GM18498 (cell line): ENCODE data around the gene H6PD.

Experiments used
- ATAC-seq: cut with Tn5 transposase; IDR thresholded peaks from one replicate; pipeline ENCODE4 v1.9.1; 2021; ENCODE audit warnings: mild to moderate bottlenecking, moderate library complexity; ENCODE audit not compliant: unreplicated experiment

H6PD gene

DNA sequence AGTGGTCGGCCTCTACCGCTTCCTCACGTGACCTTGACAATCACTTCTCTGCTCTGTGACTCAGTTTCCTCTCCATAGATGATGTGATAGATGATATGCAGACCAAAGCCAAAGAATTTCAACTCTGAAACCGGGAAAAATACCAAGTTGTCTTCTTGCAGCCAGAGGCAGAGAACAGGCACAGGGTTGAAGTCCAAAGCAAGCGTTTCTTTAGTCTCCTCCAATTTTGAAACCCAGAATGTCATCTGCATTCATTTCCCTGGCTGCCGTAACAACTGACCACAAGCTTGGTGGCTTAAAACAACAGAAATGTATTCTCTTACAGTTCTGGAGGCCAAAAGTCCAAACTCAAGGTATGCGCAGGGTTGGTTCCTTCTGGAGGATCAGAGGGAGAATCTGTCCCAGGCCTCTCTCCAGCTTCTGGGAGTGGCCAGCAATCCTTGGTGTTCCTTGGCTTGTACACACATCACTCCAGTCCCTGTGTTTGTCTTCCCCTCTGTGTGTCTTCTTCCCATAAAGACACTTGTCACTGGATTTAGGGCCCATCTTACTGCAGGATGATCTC lies 30.3 kb upstream of the H6PD start:
- ATAC-seq, result no peak

DNA sequence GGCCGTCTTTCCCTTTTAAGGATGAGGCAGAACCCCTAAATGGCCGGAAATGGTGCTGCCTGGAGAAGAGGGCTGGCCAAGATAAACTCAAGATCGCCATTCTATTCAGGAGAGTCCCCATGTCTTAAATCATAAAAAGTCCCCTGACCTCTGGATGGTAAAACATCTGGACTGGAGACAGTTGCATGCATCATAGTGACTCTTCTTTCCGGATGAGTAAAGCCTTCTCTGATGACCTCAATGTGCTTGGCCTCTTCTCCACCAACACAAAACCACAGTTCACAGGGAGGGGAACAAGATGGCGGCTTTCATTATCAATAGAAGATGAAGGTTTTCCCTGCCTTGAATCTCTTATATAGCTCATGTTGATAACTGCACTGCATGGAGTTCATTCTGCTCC lies 27.5 kb upstream of the H6PD start:
- no peak for ATAC-seq

DNA sequence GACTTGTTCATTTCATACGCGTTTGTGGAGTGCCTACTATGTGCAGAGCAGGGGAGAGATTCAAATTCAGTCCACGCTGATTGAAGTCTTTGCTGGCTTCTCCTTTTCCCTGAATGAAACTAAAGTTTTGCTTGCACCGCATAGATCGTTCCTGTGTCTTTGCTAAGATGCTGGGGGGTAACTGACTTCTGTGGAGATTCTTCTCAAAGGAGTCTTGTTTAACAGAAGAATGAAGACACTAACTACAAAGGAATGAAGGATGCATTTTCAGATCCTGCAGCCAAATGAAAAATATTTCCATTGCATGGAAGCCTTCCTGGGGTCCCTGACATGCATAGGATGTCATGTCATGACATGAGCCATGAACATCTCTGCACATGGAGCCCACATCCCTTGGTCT lies 26.9 kb upstream of the H6PD start:
- no peak for ATAC-seq

DNA sequence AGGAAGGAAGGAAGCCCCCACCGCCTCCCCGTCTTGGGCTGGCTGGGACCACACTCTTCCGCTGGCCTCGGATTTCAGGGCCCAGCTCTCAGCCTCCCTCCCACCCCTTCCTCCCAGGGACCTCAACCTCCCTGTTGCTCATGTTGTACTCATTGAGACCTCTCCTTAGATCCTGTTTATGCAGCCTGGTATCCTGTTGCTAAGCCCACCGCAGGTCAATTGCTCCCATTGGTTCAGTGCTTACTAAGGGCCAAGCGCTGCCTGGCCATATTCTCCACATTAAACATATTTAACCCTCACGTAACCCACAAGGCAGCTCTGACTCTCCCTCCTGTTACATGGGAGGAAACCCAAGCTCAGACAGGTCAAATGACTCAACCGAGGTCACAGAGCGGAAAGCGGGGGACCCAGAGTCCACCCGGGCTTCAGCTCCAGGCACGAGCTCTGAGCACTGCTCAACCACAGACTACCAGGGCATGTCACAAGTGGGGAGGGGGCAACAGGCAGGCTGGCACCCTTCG lies 23.2 kb upstream of the H6PD start:
- no peak for ATAC-seq

DNA sequence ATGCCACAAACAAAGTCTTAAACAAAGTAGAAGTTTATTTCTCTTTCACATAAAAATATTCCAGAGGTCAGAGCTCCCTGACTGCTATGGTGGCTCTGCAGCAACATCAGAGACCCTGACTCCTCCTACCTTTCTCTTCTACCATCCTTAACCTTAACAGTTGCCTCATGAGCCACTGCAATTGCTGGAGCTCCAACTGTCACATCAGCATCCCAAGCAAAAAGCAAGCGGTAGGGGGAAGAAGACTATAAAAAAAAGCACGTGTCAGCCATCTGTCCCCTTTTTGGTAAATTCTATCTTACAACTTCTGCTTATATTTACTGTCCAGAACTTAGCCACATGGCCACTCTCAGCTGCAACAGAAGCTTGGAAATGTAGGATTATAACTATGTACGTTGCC lies 21.8 kb upstream of the H6PD start:
- ATAC-seq, result no peak

DNA sequence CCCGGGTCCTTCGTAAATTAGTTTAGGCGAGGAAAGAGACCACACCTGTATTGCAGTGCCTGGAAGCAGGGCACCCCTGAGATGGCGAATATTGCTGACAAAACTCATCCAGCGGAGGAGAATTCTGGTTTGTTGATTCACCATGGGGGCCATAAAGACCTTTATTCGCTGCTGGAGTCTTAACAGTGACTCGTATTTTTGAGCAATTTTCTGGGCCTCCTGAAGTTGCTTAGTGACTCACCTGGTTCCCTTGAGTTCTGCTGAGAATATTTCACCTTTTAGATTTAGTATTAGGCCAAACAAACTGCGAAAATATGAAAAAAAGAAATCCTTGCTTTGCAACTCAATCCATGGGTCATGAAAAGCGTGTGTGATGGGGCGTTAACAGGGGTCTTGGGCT lies 20.6 kb upstream of the H6PD start:
- no peak for ATAC-seq

DNA sequence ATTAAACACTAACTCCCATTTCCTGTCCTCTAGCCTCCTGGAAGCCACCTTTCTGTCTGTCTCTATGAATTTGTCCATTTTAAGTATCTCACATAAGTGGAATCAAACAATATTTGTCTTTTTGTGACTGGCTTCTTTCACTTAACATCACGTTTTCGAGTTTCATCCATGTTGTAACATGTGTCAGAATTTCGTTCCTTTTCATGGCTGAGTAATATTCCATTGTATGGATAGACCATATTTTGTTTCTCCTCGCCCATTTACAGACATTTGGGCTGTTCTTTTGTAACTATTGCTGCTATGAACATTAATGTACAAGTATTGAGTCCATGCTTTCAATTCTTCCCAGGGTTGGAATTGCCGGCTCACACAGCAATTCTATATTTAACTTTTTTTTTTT lies 15.7 kb upstream of the H6PD start:
- ATAC-seq, result no peak

DNA sequence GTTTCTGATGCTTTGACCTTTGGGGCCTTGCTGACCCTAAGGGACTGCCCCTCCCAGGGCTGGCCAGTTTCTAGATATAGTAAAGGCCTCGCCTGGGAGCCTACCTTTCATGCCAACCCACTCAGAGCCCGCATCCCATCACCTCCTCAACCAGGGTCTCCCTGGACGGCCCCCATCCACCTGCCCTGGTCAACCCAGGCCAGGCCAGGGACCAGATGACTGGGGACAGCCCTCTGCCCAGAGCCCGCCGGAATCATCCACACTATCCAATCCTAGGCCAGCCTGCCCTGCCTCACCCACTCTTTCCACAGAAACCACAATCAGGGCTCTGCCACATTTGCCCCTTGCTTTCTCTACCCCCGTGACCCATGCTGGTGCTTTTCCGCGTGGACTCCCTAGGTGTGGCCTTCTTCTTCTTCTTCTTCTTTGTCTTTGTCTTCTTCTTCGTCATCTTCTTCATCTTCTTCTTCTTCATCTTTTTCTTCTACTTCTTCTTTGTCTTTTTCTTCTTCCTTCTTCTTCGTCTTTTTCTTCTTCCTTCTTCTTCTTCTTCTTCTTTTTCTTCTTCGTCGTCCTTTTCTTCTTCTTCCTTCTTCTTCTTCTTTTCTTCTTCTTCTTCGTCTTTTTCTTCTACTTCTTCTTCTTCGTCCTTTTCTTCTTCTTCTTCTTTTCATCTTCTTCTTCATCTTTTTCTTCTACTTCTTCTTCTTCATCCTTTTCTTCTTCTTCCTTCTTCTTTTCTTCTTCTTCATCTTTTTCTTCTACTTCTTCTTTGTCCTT lies 11.5 kb upstream of the H6PD start:
- ATAC-seq, result no peak

DNA sequence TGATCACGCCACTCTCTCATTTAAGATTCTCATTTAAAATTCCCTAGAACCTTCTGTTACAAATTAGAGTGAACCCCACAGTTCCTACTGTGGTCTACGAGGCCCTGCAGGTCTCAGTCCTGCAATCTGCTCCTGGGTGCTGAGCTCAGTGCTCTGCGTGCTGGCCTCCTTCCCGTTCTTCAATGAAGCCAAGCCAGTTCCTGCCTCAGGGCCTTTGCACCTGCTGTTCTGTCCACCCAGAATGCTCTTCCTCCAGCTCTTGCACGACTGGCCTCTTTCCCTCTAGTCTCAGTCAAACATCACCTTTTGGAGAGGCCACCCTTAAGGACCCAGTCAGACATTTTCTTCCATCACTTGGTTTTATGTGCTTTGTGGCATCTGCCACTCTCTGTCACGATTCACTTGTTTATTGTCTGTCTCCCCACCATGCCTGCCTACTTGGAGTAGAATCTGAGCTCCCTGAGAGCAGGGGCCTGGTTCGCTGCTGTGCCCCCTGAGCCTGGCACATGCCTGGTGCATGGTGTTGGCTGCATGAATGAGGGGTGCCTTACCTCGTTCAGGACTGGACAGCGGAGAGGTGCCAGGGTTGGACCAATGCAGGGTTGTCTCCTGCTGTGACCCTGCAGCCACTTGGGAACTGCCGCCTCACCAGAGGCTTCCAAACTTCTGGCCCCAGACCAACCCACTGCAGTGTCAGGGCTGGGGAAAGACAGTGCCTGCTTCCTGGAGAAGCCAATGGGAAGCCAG lies 9.7 kb upstream of the H6PD start:
- ATAC-seq, result no peak

DNA sequence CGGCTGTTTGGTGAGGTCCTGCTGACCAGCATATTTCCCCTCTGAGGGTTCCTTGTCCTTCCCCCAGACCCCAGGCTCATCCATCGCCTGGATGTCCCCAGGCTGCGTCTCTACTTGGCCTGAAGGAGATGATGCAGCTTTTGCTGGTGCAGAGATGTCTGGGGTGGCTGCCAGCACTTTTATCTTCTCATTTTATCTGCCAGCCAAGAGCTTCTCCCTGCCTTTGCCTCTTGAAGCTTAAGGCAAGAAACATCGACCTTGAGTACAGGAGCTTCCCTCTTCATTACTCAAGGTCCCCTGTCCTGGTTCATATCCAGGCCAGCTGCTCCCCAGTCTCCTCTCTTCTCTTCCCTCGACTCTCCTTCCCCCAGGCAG lies 9.2 kb upstream of the H6PD start:
- ATAC-seq, result no peak

DNA sequence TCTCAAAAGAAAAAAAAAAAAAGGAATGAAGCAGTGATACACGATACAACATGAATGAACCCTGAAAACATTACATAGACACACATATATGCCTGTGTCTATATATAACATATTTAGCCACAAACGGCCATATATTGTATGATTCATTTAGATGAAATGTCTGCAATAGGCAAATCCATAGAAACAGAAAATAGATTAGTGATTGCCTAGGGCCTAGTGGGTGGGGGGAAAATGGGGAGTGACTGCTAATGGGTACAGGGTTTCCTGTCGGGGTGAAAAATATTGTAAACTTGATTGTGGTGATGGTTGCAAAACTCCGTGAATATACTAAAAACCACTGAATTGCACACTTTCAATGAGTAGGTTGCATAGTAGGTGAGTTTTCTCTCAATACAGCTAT lies 6.0 kb upstream of the H6PD start:
- no peak for ATAC-seq

DNA sequence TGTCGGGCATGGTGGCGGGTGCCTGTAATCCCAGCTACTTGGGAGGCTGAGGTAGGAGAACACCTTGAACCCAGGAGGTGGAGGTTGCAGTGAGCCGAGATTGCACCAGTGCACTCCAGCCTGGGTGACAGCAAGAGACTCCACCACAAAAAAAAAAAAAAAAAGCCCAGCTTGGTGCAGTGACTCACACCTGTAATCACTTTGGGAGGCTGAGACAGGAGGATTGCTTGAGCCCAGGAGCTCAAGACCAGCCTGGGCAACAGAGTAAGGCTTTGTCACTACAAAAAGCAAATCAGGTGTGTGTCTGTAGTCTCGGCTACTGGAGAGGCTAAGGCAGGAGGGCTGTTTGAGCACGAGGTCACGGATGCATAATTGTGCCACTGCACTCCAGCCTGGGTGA lies 5.0 kb upstream of the H6PD start:
- ATAC-seq, result no peak

DNA sequence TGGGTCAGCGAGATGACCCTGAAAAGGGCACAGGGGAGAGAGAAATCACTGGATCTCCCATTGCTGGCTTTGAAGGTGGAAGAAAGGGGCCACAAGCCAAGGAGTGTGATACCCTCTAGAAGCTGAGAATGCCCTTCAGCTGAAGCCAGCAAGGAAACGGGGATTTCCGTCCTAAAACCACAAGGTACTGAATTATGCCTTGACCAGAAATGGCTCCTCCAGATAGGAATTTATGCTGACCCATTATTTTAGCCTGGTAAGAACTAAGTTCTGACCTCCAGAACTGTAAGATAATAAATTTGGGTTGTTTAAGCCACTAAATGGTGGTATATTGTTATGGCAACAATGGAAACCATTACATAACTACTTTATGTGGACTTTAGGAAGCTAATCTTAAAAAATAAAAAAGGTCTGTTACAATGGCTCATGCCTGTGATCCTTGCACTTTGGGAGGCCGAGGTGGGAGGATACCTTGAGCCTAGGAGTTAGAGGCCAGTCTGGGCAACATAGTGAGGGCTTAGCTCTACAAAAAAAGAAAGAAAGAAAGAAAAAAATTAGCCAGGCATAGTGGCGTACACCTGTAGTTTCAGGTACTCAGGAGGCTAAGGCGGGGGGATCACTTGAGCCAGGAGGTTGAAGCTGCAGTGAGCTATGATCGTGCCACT lies 3.6 kb upstream of the H6PD start:
- no peak for ATAC-seq

DNA sequence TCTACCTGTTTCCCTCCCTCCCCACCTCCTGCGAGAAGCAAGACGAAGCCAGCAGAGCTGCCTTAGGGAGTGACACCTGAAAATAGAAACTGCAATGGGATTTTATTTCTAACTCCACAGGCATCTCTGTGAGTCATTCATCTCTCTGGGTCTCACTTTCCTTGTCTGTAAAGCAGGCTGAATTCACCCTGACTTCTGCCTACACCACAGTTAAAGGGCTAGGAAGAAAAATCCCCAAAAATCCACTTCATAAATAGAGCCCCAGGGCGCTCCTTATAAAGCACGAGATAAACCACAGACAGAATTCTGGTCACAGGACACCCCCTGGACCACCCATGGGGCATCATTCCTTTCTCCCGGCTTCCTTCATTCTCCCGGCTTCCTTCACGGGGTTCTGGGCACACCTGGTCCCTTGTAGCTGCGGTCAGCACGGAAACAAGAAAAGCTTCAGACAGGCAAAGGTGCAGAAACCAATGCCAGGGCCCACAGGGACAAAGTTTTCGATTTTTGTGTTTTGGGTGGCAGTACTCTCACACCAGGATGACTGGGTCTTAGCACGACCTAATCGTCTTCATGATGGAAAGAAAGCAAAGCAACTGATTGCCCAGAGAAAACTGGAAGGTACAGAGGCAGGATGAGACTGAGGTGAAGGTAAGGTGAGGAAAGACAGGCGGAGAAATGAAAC lies 2.8 kb upstream of the H6PD start:
- ATAC-seq, result no peak

DNA sequence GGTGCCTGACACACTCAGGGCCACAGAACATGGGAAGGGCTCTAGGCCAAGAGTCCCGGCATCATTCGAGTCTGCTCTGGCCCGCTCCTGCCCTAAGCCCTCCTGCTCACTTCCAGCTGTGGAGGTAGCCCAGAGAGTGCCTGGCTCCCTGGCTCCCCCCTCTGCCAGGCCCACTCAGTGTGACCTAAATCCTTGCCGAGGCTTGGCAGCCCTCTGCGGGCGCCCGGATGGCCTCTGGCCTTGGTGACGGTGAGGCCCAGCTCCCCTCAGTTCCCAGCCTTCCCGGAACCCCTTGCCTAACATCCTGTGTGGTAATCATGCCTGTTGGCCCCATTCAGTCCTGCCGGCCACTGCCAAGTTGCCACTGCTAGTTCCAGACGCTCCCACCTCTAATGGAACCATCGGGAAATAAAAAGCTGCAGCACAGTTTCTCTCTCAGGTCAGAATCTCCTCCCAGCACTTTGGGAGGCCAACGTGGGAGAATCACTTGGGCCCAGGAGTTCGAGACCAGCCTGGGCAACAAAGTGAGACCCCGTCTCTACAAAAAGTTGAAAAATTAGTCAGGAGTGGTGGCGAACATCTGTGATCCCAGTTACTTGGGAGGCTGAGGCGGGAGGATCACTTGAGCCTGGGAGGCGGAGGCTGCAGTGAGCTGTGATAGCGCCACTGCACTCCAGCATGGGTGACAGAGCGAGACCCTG lies 1.2 kb upstream of the H6PD start:
- no peak for ATAC-seq

DNA sequence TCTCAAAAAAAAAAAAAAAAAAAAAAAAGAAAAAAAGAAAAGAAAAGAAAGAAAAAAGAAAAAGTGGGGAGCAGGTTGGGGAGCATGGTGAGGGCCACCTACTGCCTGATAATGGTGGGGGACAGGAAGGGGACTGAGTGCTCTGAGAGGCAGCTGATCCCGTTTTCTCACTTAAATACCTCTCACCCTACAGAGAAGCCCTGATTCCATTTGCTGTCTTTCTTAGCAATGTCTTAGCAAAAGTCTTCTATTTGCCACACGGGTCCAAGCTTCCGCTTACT lies 692 bp upstream of the H6PD start:
- ATAC-seq, result no peak

DNA sequence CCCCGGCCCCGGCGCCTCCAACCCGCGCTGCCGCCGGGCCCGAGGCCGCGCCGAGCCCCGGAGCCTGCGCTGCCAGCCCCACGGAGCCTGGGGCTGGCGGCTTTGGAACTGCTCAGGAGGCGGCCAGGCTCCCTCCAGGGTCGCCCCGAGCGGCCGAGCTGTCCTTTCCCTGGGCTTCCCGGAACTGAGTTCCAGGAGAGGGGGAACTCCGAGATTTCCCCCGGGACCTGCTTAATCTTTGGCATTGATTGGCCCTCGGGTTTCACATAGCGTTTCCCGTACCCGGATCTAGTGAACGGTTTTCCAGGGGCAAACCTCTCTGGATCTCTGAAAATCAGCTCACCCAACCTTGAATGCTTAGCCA lies 504 bp downstream of the H6PD start:
- ATAC-seq, result no peak

DNA sequence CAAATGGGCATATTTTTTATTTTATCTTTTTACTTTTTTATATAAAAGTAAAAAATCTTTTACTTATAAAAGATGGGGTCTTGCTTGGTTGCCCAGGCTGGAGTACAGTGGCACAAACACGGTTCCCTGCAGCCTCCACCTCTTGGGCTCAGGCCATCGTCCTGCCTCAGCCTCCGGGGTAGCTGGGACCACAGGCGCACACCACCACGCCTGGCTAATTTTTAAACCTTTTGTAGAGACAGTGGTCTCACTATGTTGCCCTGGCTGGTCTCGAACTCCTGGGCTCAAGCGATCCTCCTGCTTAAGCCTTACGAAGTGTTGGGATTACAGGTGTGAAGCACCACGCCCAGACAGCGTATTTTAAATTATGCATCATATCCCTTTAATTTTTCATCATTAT lies 986 bp downstream of the H6PD start:
- ATAC-seq, result no peak

DNA sequence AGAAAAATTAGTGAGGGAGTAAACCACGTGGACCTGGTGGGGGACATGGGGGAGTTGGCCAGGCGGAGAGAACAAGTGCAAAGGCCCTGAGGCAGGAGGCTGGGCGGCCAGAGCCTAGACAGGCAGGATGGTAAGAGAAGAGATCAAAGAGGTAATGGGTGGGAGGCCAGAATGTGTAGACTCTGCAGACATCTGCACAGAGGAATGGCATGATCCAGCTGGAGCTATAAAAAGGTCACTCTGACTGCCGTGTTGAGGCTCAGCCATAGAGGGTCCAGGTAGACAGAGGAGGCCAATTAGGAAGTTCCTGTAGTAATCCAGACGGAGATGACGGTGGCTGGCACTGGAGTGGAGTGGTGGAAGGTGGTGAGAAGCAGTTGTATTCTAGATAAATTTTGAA lies 3.6 kb downstream of the H6PD start:
- ATAC-seq, result no peak

DNA sequence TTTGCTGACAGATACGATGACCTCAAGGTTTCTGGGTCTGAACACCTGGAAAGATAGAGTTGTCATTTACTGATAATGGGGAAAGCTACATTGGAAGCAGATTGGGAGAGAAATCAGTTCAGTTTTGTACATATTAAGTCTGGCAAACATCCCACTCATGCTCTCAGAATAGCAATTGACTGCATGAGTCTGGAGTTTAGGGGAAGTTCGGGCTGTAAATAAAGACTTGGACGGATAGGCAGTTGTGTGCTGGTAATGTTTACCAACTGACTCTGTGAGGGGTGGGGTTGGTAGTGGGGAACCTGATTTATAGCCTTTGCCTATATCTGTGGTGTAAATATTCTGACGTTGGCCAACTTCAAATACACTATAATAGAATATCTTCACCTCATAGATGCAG lies 4.0 kb downstream of the H6PD start:
- no peak for ATAC-seq
